Measurements from ENCODE around the gene FKBP15. TPM values are rescaled to one million over a fixed set of nuclear protein-coding genes. Genes with fewer than 3 reads are reported as not detected.

FKBP15 gene, protein sequence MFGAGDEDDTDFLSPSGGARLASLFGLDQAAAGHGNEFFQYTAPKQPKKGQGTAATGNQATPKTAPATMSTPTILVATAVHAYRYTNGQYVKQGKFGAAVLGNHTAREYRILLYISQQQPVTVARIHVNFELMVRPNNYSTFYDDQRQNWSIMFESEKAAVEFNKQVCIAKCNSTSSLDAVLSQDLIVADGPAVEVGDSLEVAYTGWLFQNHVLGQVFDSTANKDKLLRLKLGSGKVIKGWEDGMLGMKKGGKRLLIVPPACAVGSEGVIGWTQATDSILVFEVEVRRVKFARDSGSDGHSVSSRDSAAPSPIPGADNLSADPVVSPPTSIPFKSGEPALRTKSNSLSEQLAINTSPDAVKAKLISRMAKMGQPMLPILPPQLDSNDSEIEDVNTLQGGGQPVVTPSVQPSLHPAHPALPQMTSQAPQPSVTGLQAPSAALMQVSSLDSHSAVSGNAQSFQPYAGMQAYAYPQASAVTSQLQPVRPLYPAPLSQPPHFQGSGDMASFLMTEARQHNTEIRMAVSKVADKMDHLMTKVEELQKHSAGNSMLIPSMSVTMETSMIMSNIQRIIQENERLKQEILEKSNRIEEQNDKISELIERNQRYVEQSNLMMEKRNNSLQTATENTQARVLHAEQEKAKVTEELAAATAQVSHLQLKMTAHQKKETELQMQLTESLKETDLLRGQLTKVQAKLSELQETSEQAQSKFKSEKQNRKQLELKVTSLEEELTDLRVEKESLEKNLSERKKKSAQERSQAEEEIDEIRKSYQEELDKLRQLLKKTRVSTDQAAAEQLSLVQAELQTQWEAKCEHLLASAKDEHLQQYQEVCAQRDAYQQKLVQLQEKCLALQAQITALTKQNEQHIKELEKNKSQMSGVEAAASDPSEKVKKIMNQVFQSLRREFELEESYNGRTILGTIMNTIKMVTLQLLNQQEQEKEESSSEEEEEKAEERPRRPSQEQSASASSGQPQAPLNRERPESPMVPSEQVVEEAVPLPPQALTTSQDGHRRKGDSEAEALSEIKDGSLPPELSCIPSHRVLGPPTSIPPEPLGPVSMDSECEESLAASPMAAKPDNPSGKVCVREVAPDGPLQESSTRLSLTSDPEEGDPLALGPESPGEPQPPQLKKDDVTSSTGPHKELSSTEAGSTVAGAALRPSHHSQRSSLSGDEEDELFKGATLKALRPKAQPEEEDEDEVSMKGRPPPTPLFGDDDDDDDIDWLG
- total RNA-seq, result 26.0 to 33.6 TPM (median 27.6 TPM) in 3 replicates
- long read RNA-seq, full-length matches to known transcripts, result 16 of 34 reads
- long read RNA-seq, partial matches to known transcripts, result 13 of 34 reads
- long read RNA-seq, other reads (novel, unspliced or antisense), result 5 of 34 reads

DNA sequence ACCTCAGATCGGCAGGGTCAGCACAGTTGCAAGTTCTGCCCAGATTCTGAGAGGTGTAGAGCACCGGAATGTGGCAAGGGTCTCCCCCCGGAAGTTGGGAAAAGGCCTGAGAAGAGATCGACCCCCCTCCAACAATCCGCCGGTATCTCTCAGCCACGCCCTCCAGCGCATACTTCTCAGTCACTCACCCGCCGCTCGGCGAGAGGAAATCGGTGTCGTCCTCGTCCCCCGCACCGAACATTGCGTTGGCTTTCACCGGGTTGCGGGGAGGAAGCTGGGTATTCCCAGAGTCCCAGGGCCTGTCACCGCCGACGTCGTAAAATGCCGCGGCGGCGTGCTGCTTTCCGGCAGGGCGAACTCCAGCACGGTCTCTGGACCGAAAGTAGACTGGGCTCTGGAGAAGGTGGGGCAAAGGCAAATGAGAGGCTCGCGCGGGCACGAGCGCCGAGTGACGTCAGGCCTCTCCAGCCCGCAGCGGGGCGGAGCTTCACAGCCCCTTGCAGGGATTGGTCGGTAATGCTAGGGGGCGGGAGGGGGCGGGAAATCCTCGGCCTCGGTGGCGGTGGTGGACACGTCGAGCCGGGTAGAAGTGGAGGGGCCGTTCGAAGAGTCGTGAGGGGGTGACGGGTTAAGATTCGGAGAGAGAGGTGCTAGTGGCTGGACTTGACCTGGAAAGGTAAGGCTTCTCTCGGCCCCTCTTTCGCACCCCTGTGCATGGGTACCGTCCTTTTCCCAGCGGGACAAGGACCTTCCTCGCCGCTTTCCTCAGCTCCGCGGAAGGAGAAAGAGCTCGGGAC, at the start of gene FKBP15, which contains the start of gene SLC31A1:
FKBP15 (minus strand) TSS at position 275 of the 797 bp plus-strand sequence; CDS start at position 241, 34 bp downstream.
SLC31A1 (plus strand) TSS at position 542 of the 797 bp plus-strand sequence. CDS start 34,605 bp downstream, outside the sequence.
- peaks cover 49% of the 10 kb centered on the region for H3K4me1 Mint-ChIP-seq (ENCODE audit: low read depth)
- DNase-seq (ENCODE audit: low spot score), result peak; percentile 98

GRCh38 chr9:113269871-113270270, 48.8 kb upstream of the FKBP15 start:
- Mint-ChIP-seq H3K27ac (ENCODE audit: unreplicated experiment) (no peak overlapping the region), H3K4me3 (ENCODE audit: unreplicated experiment) (no peak overlapping the region), H3K4me1 (ENCODE audit: low read depth) (peaks cover 12% of the 10 kb centered on the region), H3K36me3 (ENCODE audit: low read depth) (peaks cover 19% of the 10 kb centered on the region), H3K27me3 (ENCODE audit: low read depth) (no peaks in the 10 kb centered on the region), H3K9me3 (ENCODE audit: low read depth) (no peaks in the 10 kb centered on the region)
- no peak for TF ChIP-seq CTCF (IDR thresholded peaks at IDR 0.05)
- no peak for DNase-seq (ENCODE audit: low spot score)

More for the DNA sequence above, at the start of gene FKBP15, which contains the start of gene SLC31A1:
- Mint-ChIP-seq H3K27ac (ENCODE audit: unreplicated experiment) (peak within 1 kb of the TSS; percentile 98), H3K36me3 (ENCODE audit: low read depth) (peaks cover 2% of the 10 kb centered on the region), H3K27me3 (ENCODE audit: low read depth) (no peaks in the 10 kb centered on the region), H3K4me3 (ENCODE audit: unreplicated experiment) (peak within 1 kb of the TSS; percentile 91), H3K9me3 (ENCODE audit: low read depth) (no peaks in the 10 kb centered on the region)
- no peak for TF ChIP-seq CTCF (IDR thresholded peaks at IDR 0.05)

DNA sequence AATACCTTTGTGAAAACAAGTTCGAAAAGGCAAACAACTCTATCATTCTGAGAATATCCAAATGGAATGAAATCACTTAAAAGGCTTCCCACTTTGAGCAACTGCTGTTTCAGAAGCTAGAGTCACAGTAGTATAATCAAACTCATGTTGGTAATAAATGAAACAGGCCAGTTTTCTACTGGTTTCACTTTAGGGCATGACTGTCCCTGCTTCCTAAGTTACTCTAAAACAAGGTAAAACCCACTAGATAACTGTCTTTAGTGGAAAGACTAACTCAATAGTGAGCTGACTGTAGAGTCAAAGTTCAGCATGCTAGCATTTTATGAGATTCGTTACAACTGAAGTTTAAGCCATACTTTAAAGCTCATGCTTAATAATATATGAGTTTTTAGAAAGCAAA, 48.3 kb upstream of the FKBP15 start:
- no peak for DNase-seq (ENCODE audit: low spot score)
- H3K27ac Mint-ChIP-seq (ENCODE audit: unreplicated experiment), result no peak overlapping the region
- H3K36me3 Mint-ChIP-seq (ENCODE audit: low read depth), result peaks cover 19% of the 10 kb centered on the region
- TF ChIP-seq CTCF (IDR thresholded peaks at IDR 0.05), result no peak
- no peak overlapping the region for H3K4me3 Mint-ChIP-seq (ENCODE audit: unreplicated experiment)
- H3K9me3 Mint-ChIP-seq (ENCODE audit: low read depth), result no peaks in the 10 kb centered on the region
- H3K27me3 Mint-ChIP-seq (ENCODE audit: low read depth), result no peaks in the 10 kb centered on the region
- peaks cover 11% of the 10 kb centered on the region for H3K4me1 Mint-ChIP-seq (ENCODE audit: low read depth)

DNA sequence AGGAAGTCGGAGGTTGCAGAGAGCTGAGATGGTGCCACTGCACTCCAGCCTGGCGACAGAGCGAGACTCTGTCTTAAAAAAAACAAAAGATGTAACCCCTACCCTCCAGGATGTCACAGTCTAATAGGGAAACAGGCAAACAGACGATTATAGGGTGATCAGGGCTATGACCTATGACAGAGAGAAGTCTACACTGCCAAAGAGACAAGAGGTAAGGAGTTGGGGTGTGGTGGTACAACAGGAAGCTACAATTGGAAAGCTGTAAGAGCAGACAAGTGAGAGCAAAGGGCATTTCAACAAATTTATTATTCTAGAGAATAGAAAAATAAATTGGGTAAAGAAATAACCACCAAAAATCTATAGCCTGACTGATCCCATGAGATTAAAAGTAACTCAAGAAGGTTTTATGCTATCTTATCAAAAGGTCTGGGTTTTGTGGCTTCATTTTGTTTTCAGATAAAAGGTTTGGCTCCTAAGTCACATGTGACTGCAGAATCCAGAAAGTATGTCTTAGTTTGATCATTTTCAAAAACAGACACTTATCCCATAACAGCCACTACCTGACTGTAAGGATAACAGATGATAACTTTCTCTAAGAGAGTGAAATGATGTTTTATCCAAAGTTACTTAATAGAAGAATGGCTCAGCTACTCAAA, 47.0 kb upstream of the FKBP15 start:
- H3K9me3 Mint-ChIP-seq (ENCODE audit: low read depth), result no peaks in the 10 kb centered on the region
- H3K4me1 Mint-ChIP-seq (ENCODE audit: low read depth), result peaks cover under 1% of the 10 kb centered on the region
- DNase-seq (ENCODE audit: low spot score), result no peak
- TF ChIP-seq CTCF (IDR thresholded peaks at IDR 0.05), result no peak
- no peaks in the 10 kb centered on the region for H3K27me3 Mint-ChIP-seq (ENCODE audit: low read depth)
- peaks cover 19% of the 10 kb centered on the region for H3K36me3 Mint-ChIP-seq (ENCODE audit: low read depth)
- H3K4me3 Mint-ChIP-seq (ENCODE audit: unreplicated experiment), result no peak overlapping the region
- no peak overlapping the region for H3K27ac Mint-ChIP-seq (ENCODE audit: unreplicated experiment)
